ENCODE results near the gene EML3. TPM values are rescaled to one million over a fixed set of nuclear protein-coding genes. Genes with fewer than 3 reads are reported as not detected.

Gene EML3
- total and polyA plus RNA-seq, 2 of the 13 experiments (the other 11 are each of a cell fraction or from before 2014, with no cell fraction given): 10.6 to 12.3 TPM

GRCh38 chr11:62591448-62592145, 21.0 kb downstream of the EML3 start, which contains the start of gene TUT1 (continued):
- TF ChIP-seq NFYB (CRISPR knock-in tag; IDR thresholded peaks at IDR 0.05) (peak; percentile 82), THYN1 (CRISPR knock-in tag; IDR thresholded peaks at IDR 0.05; ENCODE audit: borderline replicate concordance, low read depth) (no peak), MAF1 (CRISPR knock-in tag; IDR thresholded peaks at IDR 0.05; ENCODE audit: borderline replicate concordance) (peak; percentile 2; the same call in 1 of the 2 replicates), PHF20 (CRISPR knock-in tag; IDR thresholded peaks at IDR 0.05) (peak; percentile 97), REPIN1 (CRISPR knock-in tag; IDR thresholded peaks at IDR 0.05; ENCODE audit: borderline replicate concordance, low read depth) (peak; percentile 96), HOXA5 (CRISPR knock-in tag; IDR thresholded peaks at IDR 0.05) (peak; percentile 89)
- TF ChIP-seq, protein P1, sequence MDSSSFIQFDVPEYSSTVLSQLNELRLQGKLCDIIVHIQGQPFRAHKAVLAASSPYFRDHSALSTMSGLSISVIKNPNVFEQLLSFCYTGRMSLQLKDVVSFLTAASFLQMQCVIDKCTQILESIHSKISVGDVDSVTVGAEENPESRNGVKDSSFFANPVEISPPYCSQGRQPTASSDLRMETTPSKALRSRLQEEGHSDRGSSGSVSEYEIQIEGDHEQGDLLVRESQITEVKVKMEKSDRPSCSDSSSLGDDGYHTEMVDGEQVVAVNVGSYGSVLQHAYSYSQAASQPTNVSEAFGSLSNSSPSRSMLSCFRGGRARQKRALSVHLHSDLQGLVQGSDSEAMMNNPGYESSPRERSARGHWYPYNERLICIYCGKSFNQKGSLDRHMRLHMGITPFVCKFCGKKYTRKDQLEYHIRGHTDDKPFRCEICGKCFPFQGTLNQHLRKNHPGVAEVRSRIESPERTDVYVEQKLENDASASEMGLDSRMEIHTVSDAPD (CRISPR knock-in tag; IDR thresholded peaks at IDR 0.05): peak; percentile 83

- ATAC-seq (no peak), FAIRE-seq (no peak), DNase-seq (ENCODE audit: low spot score) (no peak)
- H3K27me3 ChIP-seq (ENCODE audit: control insufficient read depth in 1 of 2, insufficient read depth in 2 of 2, low read length in 2 of 2): no peaks in the 10 kb centered on the region; a peak in 1 of 5 replicates
- 0 out of 2 replicates have a peak overlapping the region, but pooled peaks have one; percentile 23 for H3K4me2 ChIP-seq (ENCODE audit: low read depth, low read length)
- H3K27ac ChIP-seq (ENCODE audit: extremely low read length, insufficient read depth, low read length): peak overlapping the region; percentile 76
- H3K9ac ChIP-seq (ENCODE audit: insufficient read depth, low read depth, low read length): no peak overlapping the region
- H3K9me3 ChIP-seq (ENCODE audit: low read length): no peaks in the 10 kb centered on the region
- WGBS (ENCODE audit: low lambda C conversion rate): 71% methylated on average over 18 of the region's 18 CpGs
- no peak overlapping the region for H2AFZ ChIP-seq (ENCODE audit: low read length)
- ChIA-PET POLR2A (interaction anchor here (0.8 to 4.4 kb wide), 10 partner anchors 10 to 252 kb away, joined by 3 to 160 read pairs (median 8); partner anchors contain the start of genes C11orf98, CSKMT, EEF1G and GANAB), CTCF (ENCODE audit: low intra/inter-chr PET ratio, low total read pairs) (interaction anchor here (1.0 to 1.4 kb wide), 2 partner anchors 24 to 29 kb away, joined by 3 read pairs; partner anchors contain the start of gene ROM1)
- peaks cover 18% of the 10 kb centered on the region for H3K79me2 ChIP-seq (ENCODE audit: insufficient read depth, low read length)
- H3K36me3 ChIP-seq (replicated peaks in 1 of 2; ENCODE audit: control insufficient read depth in 1 of 2, insufficient read depth in 2 of 2, low read length in 2 of 2): peaks cover 9% of the 10 kb centered on the region in 2 experiments; a peak in 4 of 5 replicates
- intact Hi-C loops (cut with micrococcal nuclease; ENCODE audit: unreplicated experiment): no loop called here
- no peak overlapping the region for H3K4me3 ChIP-seq (replicated peaks in 1 of 3; ENCODE audit: insufficient read depth in 1 of 3, low read depth in 2 of 3, low read length in 3 of 3)
- BruUV-seq (replicated peaks): no TSS peak
- TF ChIP-seq SMARCE1 (IDR thresholded peaks at IDR 0.05; ENCODE audit: borderline replicate concordance): no peak
- peak; percentile 24; the same call in 1 of the 2 replicates for TF ChIP-seq CTCF (CRISPR knock-in tag; IDR thresholded peaks at IDR 0.05)
- peak; percentile 66; the same call in 1 of the 2 replicates for TF ChIP-seq ZNF7 (CRISPR knock-in tag; IDR thresholded peaks at IDR 0.05)
- TF ChIP-seq ZNF572 (CRISPR knock-in tag; IDR thresholded peaks at IDR 0.05): 0 out of 2 replicates have a peak, but pooled peaks have one; percentile 20
- TF ChIP-seq, protein P2, sequence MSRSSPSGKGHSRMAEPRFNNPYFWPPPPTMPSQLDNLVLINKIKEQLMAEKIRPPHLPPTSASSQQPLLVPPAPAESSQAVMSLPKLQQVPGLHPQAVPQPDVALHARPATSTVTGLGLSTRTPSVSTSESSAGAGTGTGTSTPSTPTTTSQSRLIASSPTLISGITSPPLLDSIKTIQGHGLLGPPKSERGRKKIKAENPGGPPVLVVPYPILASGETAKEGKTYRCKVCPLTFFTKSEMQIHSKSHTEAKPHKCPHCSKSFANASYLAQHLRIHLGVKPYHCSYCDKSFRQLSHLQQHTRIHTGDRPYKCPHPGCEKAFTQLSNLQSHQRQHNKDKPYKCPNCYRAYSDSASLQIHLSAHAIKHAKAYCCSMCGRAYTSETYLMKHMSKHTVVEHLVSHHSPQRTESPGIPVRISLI (CRISPR knock-in tag; IDR thresholded peaks at IDR 0.05; ENCODE audit: borderline replicate concordance): peak; percentile 55; the same call in 1 of the 2 replicates
- no peaks in the 10 kb centered on the region for H4K20me1 ChIP-seq (ENCODE audit: insufficient read depth, low read length)
- in situ Hi-C loops (cut with HindIII; ENCODE audit: extremely low pct_ligation_motif_present, low pct_unique_long_range_greater_than_20kb): no loop called here
- H3K4me1 ChIP-seq (ENCODE audit: insufficient read depth, low read length): peaks cover 51% of the 10 kb centered on the region
Observed at GRCh38 chr11:62588966-62589637, 23.5 kb downstream of the EML3 start.

All from HepG2 (cell line).